Measurements from ENCODE around the gene MEIOB.

DNA sequence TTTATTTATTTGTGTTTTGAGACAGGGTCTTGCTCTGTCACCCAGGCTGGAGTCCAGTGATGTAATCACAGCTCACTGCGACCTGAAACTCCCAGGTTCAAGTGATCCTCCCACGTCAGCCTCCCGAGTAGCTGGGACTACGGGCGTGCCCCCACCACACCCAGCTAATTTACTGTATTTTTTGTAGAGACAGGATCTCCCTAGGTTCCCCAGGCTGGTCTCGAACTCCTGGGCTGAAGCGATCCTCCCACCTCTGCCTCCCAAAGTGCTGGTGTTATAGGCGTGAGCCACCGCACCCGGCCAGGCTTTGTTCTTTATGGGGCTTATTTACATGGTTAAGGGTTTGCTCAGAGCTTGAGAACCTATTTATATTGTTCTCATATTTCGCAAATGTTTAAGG lies 5.8 kb upstream of the MEIOB start:
- TF ChIP-seq PATZ1 (CRISPR knock-in tag; IDR thresholded peaks at IDR 0.05; ENCODE audit: borderline replicate concordance) (no peak), BACH2 (CRISPR knock-in tag; IDR thresholded peaks at IDR 0.05; ENCODE audit: borderline replicate concordance) (no peak), RARB (CRISPR knock-in tag; IDR thresholded peaks at IDR 0.05) (no peak), SNAI2 (CRISPR knock-in tag; IDR thresholded peaks at IDR 0.05) (no peak), OSR1 (CRISPR knock-in tag; IDR thresholded peaks at IDR 0.05) (no peak), ZNF565 (CRISPR knock-in tag; conservative IDR thresholded peaks at IDR 0.05; ENCODE audit: low read depth) (no peak), GLIS3 (CRISPR knock-in tag; IDR thresholded peaks at IDR 0.05) (no peak), ZFP3 (CRISPR knock-in tag; IDR thresholded peaks at IDR 0.05) (no peak)
- TF ChIP-seq, protein P1, sequence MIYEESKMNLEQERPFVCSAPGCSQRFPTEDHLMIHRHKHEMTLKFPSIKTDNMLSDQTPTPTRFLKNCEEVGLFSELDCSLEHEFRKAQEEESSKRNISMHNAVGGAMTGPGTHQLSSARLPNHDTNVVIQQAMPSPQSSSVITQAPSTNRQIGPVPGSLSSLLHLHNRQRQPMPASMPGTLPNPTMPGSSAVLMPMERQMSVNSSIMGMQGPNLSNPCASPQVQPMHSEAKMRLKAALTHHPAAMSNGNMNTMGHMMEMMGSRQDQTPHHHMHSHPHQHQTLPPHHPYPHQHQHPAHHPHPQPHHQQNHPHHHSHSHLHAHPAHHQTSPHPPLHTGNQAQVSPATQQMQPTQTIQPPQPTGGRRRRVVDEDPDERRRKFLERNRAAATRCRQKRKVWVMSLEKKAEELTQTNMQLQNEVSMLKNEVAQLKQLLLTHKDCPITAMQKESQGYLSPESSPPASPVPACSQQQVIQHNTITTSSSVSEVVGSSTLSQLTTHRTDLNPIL (CRISPR knock-in tag; IDR thresholded peaks at IDR 0.05; ENCODE audit: low read depth), result no peak
